ENCODE results near the gene PGAP1. TPM values are rescaled to one million over a fixed set of nuclear protein-coding genes. Genes with fewer than 3 reads are reported as not detected.
A peak's percentile ranks its signal among the peaks of the same experiment; 100 is the strongest.

PGAP1 gene
- 16.6 TPM for polyA plus RNA-seq (ENCODE audit: insufficient read length)

- DNase-seq: peak; percentile 97
Measured at GRCh38 chr2:196926562-196927375, at the start of gene PGAP1. Gene PGAP1, minus strand, starts transcription at chr2:196926707. Its CDS starts 91 bp downstream, at chr2:196926616.

GRCh38 chr2:196974970-196975369 is 48.5 kb upstream of the PGAP1 start:
- DNase-seq: no peak

GRCh38 chr2:196971574-196972279 is 45.2 kb upstream of the PGAP1 start:
- no peak for DNase-seq

GRCh38 chr2:196970099-196970498 is 43.6 kb upstream of the PGAP1 start:
- no peak for DNase-seq

GRCh38 chr2:196968516-196968915 is 42.0 kb upstream of the PGAP1 start:
- no peak for DNase-seq

- DNase-seq: no peak
Measured at GRCh38 chr2:196967775-196968174, 41.3 kb upstream of the PGAP1 start.

DNA sequence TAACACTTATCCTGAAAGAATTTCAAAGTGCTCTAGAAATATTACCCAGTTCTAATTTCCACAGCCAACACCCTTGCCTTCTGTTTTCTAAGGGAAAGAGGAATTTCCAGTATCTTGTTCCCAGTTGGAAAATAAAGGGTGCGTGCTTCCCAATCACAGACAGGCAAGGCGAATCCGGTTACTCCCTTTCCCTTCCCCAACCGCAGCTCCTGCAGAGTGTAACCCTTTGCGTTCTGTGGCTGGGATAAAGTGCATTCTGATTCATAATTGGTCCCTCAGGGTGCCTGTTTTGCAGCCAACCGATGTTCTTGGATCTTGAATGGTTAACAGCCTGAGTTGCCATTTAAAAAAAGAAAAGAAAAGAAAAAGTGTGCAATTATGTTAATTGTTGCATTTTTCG is 40.6 kb upstream of the PGAP1 start:
- no peak for DNase-seq

DNA sequence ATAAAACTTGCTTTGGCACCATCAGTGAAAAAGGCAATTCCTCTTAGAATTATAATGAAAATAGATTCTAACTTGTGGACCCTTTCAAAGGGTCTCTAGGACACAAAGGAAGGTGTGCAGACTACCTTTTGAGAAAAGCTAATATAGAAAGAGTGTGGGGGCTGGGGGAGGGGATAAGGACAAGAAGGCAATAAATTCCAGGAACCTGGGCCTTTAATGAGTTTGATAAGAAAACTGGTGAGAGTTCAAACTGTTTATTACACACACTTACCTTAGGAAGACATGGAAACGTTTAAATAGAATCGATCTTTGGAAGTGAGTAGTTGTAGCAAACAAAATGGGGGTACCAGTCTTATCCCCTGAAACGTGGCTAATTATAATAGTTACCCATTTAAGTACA is 39.6 kb upstream of the PGAP1 start:
- no peak for DNase-seq

DNA sequence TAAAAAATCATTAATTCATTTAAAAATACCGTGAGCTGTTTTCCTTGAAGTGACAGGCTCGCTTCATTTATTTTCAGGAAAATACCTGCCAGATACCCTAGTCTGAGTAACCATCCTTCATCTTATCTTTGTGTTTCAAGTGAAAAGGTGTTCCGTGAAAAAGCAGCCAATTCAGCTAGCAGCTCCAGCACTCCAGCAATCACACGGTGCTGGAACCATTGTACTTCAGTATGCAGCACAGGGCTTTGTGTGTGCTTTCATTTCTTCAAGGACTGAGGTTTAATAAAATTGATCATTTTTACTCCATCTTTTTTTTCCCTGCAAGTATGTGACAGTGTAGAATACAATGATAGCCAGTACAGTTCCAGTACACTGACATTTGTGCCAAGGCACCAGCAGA is 39.1 kb upstream of the PGAP1 start:
- DNase-seq: no peak

DNA sequence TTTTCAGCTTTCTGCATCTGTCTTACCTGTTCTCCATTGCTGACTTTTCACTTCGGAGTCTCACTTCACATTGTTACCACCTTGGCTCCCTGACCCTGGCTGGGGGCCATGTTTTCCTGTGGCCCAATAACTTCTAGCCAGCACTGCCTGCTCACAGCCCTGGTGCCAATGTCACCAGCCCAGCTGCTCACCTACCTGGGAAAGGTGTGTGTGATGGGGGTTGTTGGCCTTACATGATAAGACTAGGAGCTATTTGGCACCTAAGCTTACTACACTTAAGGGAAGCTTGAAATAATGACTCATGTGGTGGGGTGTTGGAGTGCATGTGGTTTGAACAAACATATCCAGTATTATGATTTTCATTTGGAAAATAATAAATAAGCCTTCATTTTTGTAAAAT is 37.5 kb upstream of the PGAP1 start:
- no peak for DNase-seq

GRCh38 chr2:196963043-196963442 is 36.5 kb upstream of the PGAP1 start:
- DNase-seq: no peak

GRCh38 chr2:196962325-196962724 is 35.8 kb upstream of the PGAP1 start:
- DNase-seq: no peak

DNA sequence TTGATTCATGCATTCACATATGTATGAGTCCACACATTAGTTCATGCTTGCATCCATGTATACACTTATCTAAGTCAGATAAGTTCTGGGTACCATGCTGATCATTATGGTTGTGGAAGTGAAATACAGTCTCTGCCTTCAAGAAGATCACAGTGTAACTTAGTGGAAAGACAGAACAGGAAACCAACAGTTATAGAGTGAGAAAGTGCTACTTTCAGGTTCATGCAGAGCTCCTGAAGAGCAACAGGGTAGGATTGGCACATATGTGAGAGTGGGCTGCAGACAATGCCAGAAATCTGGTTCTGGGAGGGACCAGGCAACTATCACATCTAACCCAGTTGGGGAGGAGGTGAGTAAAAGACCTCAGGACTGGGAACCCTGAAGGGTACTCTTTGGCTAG is 35.4 kb upstream of the PGAP1 start:
- no peak for DNase-seq

DNA sequence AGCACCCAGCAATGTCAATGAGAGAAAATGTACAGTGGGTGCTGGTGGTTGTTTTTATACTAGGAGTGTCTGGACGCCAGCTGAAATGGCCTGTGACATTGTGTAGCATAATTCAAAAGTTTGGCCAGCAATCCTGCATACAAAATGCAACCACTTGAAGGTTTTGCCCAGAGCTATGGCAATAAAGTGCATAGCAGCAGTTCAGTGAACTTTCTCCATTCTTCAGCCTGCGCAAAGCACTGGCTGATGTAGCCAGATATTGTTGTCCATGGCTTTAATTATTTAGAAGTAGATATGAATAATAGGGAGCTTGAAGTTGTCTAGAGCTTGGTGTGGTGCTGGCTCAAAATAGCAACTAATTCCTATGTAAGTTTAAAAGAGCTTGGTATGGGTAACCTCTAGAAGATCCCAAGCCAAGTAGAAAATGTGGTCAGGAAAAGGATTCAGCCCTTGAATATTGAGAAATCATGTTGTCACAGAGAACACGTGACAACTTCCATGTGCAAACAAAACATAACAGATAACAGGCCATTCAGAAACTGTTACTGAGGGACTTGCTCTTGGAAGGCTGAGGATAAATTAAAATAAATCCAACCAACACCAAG is 33.3 kb upstream of the PGAP1 start:
- no peak for DNase-seq

DNA sequence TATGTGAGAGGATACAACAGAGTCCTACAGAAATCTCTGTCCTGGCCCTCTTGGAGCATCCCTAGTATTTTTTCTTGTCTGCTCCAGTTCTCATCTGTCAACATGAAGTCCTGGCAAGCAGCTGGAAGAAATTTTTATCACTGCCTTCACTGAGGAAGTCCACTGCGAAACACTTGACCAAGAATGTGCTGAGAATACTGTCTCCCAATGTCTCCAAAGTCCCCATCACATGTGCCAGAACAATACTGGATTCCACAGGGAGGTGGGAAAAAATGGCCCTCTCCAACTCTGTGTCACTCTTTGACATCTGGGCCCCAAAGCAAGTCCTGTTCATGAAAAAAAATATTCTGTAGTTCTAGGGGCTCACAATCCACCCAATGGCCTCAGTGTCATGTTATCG is 32.8 kb upstream of the PGAP1 start:
- no peak for DNase-seq

- DNase-seq: no peak
Measured at GRCh38 chr2:196957881-196958525, 31.5 kb upstream of the PGAP1 start.

DNA sequence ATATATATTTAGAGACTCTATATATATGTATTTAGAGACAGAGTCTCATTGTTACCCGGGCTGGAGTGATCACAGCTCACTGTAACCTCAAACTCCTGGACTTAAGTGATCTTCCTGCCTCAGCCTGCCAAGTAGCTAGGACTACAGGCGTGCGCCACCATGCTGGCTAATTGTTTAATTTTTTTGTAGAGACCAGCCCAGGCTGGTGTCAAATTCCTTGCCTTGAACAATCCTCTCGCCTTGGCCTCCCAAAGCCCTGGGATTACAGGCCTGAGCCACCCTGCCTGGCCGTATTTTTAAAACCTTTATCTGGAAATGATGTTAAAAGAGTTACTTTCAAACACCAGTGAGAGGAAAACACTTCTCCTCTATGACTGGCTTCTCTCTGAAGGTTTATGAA is 30.9 kb upstream of the PGAP1 start:
- no peak for DNase-seq

DNA sequence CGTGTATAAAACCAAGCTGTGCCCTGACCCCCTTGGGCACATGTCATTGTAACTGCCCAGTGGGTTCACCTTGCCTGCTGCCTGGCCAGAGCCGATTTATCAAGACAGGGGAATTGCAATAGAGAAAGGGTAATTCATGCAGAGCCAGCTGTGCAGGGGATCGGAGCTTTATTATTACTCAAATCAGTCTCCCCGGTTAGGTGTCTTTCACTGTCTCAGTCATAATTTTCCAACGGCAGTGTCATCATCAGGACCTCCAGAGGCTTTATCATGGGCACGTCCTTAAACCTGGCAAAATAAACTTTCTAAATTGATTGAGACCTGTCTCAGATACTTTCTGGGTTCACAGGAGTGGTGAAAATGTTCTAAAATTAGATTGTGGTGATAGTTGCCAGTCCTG is 29.6 kb upstream of the PGAP1 start:
- DNase-seq: no peak

- no peak for DNase-seq
Measured at GRCh38 chr2:196955036-196955435, 28.5 kb upstream of the PGAP1 start.

DNA sequence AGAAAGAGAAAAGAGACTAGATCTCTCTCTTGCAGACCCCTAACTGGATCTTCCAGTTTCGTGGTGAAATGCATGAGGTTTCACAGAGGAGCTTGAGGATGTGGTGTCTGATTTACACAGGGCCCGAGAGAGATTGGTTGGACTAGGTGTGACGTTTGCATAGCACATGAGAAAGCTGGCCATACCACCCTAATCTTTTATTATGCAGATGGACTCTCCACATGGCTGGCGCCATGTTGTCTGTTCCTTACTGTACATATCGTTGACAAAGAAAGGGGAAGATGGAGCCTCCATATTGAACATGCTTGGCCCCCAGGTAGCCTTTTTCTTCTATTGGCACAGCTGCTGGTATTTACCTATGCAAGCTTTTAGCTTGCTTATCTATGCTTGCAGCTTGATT is 27.5 kb upstream of the PGAP1 start:
- no peak for DNase-seq

GRCh38 chr2:196952936-196953335 is 26.4 kb upstream of the PGAP1 start:
- no peak for DNase-seq

DNA sequence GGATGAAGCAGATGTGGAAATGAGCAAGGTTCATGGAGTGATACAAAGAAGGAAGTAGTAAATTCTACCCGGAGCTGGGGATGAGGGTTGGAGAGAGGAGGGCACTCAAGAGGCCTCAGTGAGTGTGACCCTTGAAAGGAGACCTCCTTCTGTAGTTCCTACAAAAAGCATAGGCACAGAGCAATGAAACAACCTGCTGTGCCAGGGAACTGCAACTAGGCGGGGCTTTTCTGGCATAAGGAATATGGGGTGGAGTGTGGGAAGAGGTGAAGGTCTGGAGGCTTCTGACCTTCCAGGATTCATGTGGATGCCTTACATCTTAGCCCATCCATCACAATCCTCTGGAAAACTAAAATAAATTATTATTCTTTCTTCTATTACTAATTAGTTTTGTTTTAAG is 25.5 kb upstream of the PGAP1 start:
- no peak for DNase-seq

- DNase-seq: no peak
Measured at GRCh38 chr2:196949116-196949515, 22.6 kb upstream of the PGAP1 start.

Measured in hindlimb muscle (tissue), 1 donor.